ENCODE measurements around the gene PLP2. TPM values are rescaled to one million over a fixed set of nuclear protein-coding genes. Genes with fewer than 3 reads are reported as not detected.

Gene PLP2
- polyA plus RNA-seq, 2 of the 4 experiments (the other 2 are of a cell fraction) = 164 to 209 TPM

DNA sequence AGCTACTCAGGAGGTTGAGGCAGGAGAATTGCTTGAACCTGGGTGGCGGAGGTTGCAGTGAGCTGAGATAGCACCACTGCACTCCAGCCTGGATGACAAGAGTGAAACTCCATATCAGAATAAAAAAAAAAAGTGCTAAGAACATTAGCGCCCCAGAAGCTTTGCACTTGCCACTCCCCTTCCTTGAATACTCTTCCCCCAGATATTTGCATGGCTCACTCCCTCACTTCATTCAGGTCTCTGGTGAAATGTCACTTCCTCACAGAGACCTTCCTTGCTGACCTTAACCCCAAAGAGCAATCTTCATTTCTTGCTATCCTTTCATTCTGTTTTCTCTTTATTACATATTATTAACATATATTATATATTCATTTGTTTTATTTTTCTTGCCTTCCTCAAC lies 50.2 kb downstream of the PLP2 start:
- H3K9me3 ChIP-seq = no peaks in the 10 kb centered on the region
- TF ChIP-seq NFE2L2 (conservative IDR thresholded peaks at IDR 0.05; ENCODE audit: low read length) = no peak
- TF ChIP-seq CBX2 (IDR thresholded peaks at IDR 0.05; ENCODE audit: borderline replicate concordance, low read depth) = no peak
- no peak for TF ChIP-seq RFX5 (IDR thresholded peaks at IDR 0.05)
- no peak for TF ChIP-seq EHF (CRISPR knock-in tag; IDR thresholded peaks at IDR 0.05)
- TF ChIP-seq, protein P1, sequence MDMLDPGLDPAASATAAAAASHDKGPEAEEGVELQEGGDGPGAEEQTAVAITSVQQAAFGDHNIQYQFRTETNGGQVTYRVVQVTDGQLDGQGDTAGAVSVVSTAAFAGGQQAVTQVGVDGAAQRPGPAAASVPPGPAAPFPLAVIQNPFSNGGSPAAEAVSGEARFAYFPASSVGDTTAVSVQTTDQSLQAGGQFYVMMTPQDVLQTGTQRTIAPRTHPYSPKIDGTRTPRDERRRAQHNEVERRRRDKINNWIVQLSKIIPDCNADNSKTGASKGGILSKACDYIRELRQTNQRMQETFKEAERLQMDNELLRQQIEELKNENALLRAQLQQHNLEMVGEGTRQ (IDR thresholded peaks at IDR 0.05) = no peak
- TF ChIP-seq, protein P2, sequence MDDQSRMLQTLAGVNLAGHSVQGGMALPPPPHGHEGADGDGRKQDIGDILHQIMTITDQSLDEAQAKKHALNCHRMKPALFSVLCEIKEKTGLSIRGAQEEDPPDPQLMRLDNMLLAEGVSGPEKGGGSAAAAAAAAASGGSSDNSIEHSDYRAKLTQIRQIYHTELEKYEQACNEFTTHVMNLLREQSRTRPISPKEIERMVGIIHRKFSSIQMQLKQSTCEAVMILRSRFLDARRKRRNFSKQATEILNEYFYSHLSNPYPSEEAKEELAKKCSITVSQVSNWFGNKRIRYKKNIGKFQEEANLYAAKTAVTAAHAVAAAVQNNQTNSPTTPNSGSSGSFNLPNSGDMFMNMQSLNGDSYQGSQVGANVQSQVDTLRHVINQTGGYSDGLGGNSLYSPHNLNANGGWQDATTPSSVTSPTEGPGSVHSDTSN (IDR thresholded peaks at IDR 0.05) = no peak
- TF ChIP-seq HOXB5 (CRISPR knock-in tag; IDR thresholded peaks at IDR 0.05) = no peak
- TF ChIP-seq, protein P3, sequence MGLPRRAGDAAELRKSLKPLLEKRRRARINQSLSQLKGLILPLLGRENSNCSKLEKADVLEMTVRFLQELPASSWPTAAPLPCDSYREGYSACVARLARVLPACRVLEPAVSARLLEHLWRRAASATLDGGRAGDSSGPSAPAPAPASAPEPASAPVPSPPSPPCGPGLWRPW (IDR thresholded peaks at IDR 0.05) = no peak
- no peak for TF ChIP-seq ATOH8 (CRISPR knock-in tag; IDR thresholded peaks at IDR 0.05; ENCODE audit: low read depth)
- TF ChIP-seq JUNB (IDR thresholded peaks at IDR 0.05) = no peak
- TF ChIP-seq POLR2AphosphoS2 (conservative IDR thresholded peaks at IDR 0.05; ENCODE audit: low read length) = no peak
- TF ChIP-seq, protein P4, sequence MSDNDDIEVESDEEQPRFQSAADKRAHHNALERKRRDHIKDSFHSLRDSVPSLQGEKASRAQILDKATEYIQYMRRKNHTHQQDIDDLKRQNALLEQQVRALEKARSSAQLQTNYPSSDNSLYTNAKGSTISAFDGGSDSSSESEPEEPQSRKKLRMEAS (IDR thresholded peaks at IDR 0.05) = no peak
- TF ChIP-seq POLR2A (IDR thresholded peaks at IDR 0.05; ENCODE audit: low read length) = no peak
- no peak for TF ChIP-seq FOSB (CRISPR knock-in tag; IDR thresholded peaks at IDR 0.05)
- TF ChIP-seq ZC3H11A (IDR thresholded peaks at IDR 0.05) = no peak
- TF ChIP-seq, protein P5, sequence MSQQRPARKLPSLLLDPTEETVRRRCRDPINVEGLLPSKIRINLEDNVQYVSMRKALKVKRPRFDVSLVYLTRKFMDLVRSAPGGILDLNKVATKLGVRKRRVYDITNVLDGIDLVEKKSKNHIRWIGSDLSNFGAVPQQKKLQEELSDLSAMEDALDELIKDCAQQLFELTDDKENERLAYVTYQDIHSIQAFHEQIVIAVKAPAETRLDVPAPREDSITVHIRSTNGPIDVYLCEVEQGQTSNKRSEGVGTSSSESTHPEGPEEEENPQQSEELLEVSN (IDR thresholded peaks at IDR 0.05; ENCODE audit: borderline replicate concordance, low read depth) = no peak
- no peak for TF ChIP-seq KDM1A (IDR thresholded peaks at IDR 0.05; ENCODE audit: low read depth)
- no peak for TF ChIP-seq HDAC2 (IDR thresholded peaks at IDR 0.05)
- TF ChIP-seq RNF2 (IDR thresholded peaks at IDR 0.05; ENCODE audit: borderline replicate concordance, low read depth) = no peak
- TF ChIP-seq CHD4 (IDR thresholded peaks at IDR 0.05; ENCODE audit: borderline replicate concordance) = no peak
- H3K4me1 ChIP-seq = no peaks in the 10 kb centered on the region
- ATAC-seq (no peak), FAIRE-seq (peak; percentile 18), DNase-seq (ENCODE audit: low read depth in 1 of 2, low spot score in 1 of 2) (no peak)
- 20% methylated on average over 2 of the region's 2 CpGs for WGBS (ENCODE audit: missing lambda C conversion rate)
- POLR2A ChIA-PET = no interaction called here
- no peak overlapping the region for H3K27ac ChIP-seq
- no peak overlapping the region for H3K4me2 ChIP-seq
- CTCF ChIA-PET = no interaction called here
- H3K4me3 ChIP-seq = no peak overlapping the region

Small RNA genes lying within 50 kb of the gene (small RNA-seq; reads per million reads assigned to genes)
- gene RN7SL262P = 0 reads per million in 6 experiments

Other genes with a start within 250 kb of the PLP2 start
- gene OTUD5, start 214.3 kb upstream of the PLP2 start, polyA plus RNA-seq (2011; rRNA removed) = 57.7 and 65.6 TPM in 2 replicates
- 42.5 to 48.2 TPM (median 45.9 TPM) in 3 replicates for gene OTUD5, start 214.3 kb upstream of the PLP2 start, polyA plus RNA-seq (2017; fragmentation: RNase III; extraction: RNeasy Plus Mini Kit Qiagen cat#74134 plus additional on column Dnase treatment)
- 0.59 and 1.1 TPM in 2 replicates for gene KCND1, start 200.1 kb upstream of the PLP2 start, polyA plus RNA-seq (2011; rRNA removed)
- gene KCND1, start 200.1 kb upstream of the PLP2 start, polyA plus RNA-seq (2017; fragmentation: RNase III; extraction: RNeasy Plus Mini Kit Qiagen cat#74134 plus additional on column Dnase treatment) = 0.69 to 0.79 TPM (median 0.77 TPM) in 3 replicates
- 33.7 and 35.1 TPM in 2 replicates for gene GRIPAP1, start 169.6 kb upstream of the PLP2 start, polyA plus RNA-seq (2011; rRNA removed)
- 27.7 to 36.2 TPM (median 34.3 TPM) in 3 replicates for gene GRIPAP1, start 169.6 kb upstream of the PLP2 start, polyA plus RNA-seq (2017; fragmentation: RNase III; extraction: RNeasy Plus Mini Kit Qiagen cat#74134 plus additional on column Dnase treatment)
- 16.1 and 27.3 TPM in 2 replicates for gene TFE3, start 128.5 kb upstream of the PLP2 start, polyA plus RNA-seq (2011; rRNA removed)
- gene TFE3, start 128.5 kb upstream of the PLP2 start, polyA plus RNA-seq (2017; fragmentation: RNase III; extraction: RNeasy Plus Mini Kit Qiagen cat#74134 plus additional on column Dnase treatment) = 53.8 to 57.3 TPM (median 56.3 TPM) in 3 replicates
- gene CCDC120, start 112.9 kb upstream of the PLP2 start, polyA plus RNA-seq (2011; rRNA removed) = 1.6 and 2.0 TPM in 2 replicates
- 3.2 to 4.1 TPM (median 4.0 TPM) in 3 replicates for gene CCDC120, start 112.9 kb upstream of the PLP2 start, polyA plus RNA-seq (2017; fragmentation: RNase III; extraction: RNeasy Plus Mini Kit Qiagen cat#74134 plus additional on column Dnase treatment)
- 13.6 and 17.0 TPM in 2 replicates for gene PRAF2, start 97.9 kb upstream of the PLP2 start, polyA plus RNA-seq (2011; rRNA removed)
- gene PRAF2, start 97.9 kb upstream of the PLP2 start, polyA plus RNA-seq (2017; fragmentation: RNase III; extraction: RNeasy Plus Mini Kit Qiagen cat#74134 plus additional on column Dnase treatment) = 29.9 to 37.7 TPM (median 35.4 TPM) in 3 replicates
- 55.5 and 80.1 TPM in 2 replicates for gene WDR45, start 92.0 kb upstream of the PLP2 start, polyA plus RNA-seq (2011; rRNA removed)
- gene WDR45, start 92.0 kb upstream of the PLP2 start, polyA plus RNA-seq (2017; fragmentation: RNase III; extraction: RNeasy Plus Mini Kit Qiagen cat#74134 plus additional on column Dnase treatment) = 33.8 to 41.5 TPM (median 37.7 TPM) in 3 replicates
- gene GPKOW, start 48.2 kb upstream of the PLP2 start, polyA plus RNA-seq (2011; rRNA removed) = 34.4 and 40.7 TPM in 2 replicates
- gene GPKOW, start 48.2 kb upstream of the PLP2 start, polyA plus RNA-seq (2017; fragmentation: RNase III; extraction: RNeasy Plus Mini Kit Qiagen cat#74134 plus additional on column Dnase treatment) = 22.0 to 24.9 TPM (median 24.1 TPM) in 3 replicates
- 1.1 and 1.2 TPM in 2 replicates for gene MAGIX, start 9.1 kb upstream of the PLP2 start, polyA plus RNA-seq (2011; rRNA removed)
- 2.2 to 3.0 TPM (median 2.5 TPM) in 3 replicates for gene MAGIX, start 9.1 kb upstream of the PLP2 start, polyA plus RNA-seq (2017; fragmentation: RNase III; extraction: RNeasy Plus Mini Kit Qiagen cat#74134 plus additional on column Dnase treatment)
- gene PRICKLE3, start 14.5 kb downstream of the PLP2 start, polyA plus RNA-seq (2011; rRNA removed) = 7.9 and 9.3 TPM in 2 replicates
- gene PRICKLE3, start 14.5 kb downstream of the PLP2 start, polyA plus RNA-seq (2017; fragmentation: RNase III; extraction: RNeasy Plus Mini Kit Qiagen cat#74134 plus additional on column Dnase treatment) = 12.9 to 14.1 TPM (median 14.0 TPM) in 3 replicates
- gene SYP, start 28.3 kb downstream of the PLP2 start, polyA plus RNA-seq (2011; rRNA removed) = 1.3 and 1.7 TPM in 2 replicates
- gene SYP, start 28.3 kb downstream of the PLP2 start, polyA plus RNA-seq (2017; fragmentation: RNase III; extraction: RNeasy Plus Mini Kit Qiagen cat#74134 plus additional on column Dnase treatment) = 3.3 to 4.0 TPM (median 3.8 TPM) in 3 replicates
- gene CACNA1F, start 61.4 kb downstream of the PLP2 start, polyA plus RNA-seq (2011; rRNA removed) = not detected in 2 replicates
- not detected in 3 replicates for gene CACNA1F, start 61.4 kb downstream of the PLP2 start, polyA plus RNA-seq (2017; fragmentation: RNase III; extraction: RNeasy Plus Mini Kit Qiagen cat#74134 plus additional on column Dnase treatment)
- gene CCDC22, start 63.6 kb downstream of the PLP2 start, polyA plus RNA-seq (2011; rRNA removed) = 8.8 and 11.4 TPM in 2 replicates
- 10.8 to 11.8 TPM (median 10.9 TPM) in 3 replicates for gene CCDC22, start 63.6 kb downstream of the PLP2 start, polyA plus RNA-seq (2017; fragmentation: RNase III; extraction: RNeasy Plus Mini Kit Qiagen cat#74134 plus additional on column Dnase treatment)
- 0.13 and 0.21 TPM in 2 replicates for gene FOXP3, start 92.8 kb downstream of the PLP2 start, polyA plus RNA-seq (2011; rRNA removed)
- gene FOXP3, start 92.8 kb downstream of the PLP2 start, polyA plus RNA-seq (2017; fragmentation: RNase III; extraction: RNeasy Plus Mini Kit Qiagen cat#74134 plus additional on column Dnase treatment) = 0.04 to 0.13 TPM (median 0.13 TPM) in 3 replicates
- 2.7 and 3.0 TPM in 2 replicates for gene PPP1R3F, start 97.9 kb downstream of the PLP2 start, polyA plus RNA-seq (2011; rRNA removed)
- gene PPP1R3F, start 97.9 kb downstream of the PLP2 start, polyA plus RNA-seq (2017; fragmentation: RNase III; extraction: RNeasy Plus Mini Kit Qiagen cat#74134 plus additional on column Dnase treatment) = 3.5 to 6.1 TPM (median 5.2 TPM) in 3 replicates
- not detected in 2 replicates for gene GAGE10, start 131.7 kb downstream of the PLP2 start, polyA plus RNA-seq (2011; rRNA removed)
- not detected in 3 replicates for gene GAGE10, start 131.7 kb downstream of the PLP2 start, polyA plus RNA-seq (2017; fragmentation: RNase III; extraction: RNeasy Plus Mini Kit Qiagen cat#74134 plus additional on column Dnase treatment)
- gene GAGE12J, start 150.1 kb downstream of the PLP2 start, polyA plus RNA-seq (2011; rRNA removed) = not detected in 2 replicates
- not detected in 3 replicates for gene GAGE12J, start 150.1 kb downstream of the PLP2 start, polyA plus RNA-seq (2017; fragmentation: RNase III; extraction: RNeasy Plus Mini Kit Qiagen cat#74134 plus additional on column Dnase treatment)
- gene GAGE13, start 159.7 kb downstream of the PLP2 start, polyA plus RNA-seq (2011; rRNA removed) = not detected in 2 replicates
- gene GAGE13, start 159.7 kb downstream of the PLP2 start, polyA plus RNA-seq (2017; fragmentation: RNase III; extraction: RNeasy Plus Mini Kit Qiagen cat#74134 plus additional on column Dnase treatment) = not detected in 3 replicates